Measurements from ENCODE around the gene KRT78. TPM values are rescaled to one million over a fixed set of nuclear protein-coding genes. Genes with fewer than 3 reads are reported as not detected.
"Not testable (repeated sequence)": the region's sequence is repeated elsewhere in the genome, so short reads cannot be mapped to it uniquely, and the experiment has no call there.

KRT78 gene
- total RNA-seq, 4 donors from 2014 or later: 1.9 TPM; not detected in 3

- DNase-seq (ENCODE audit: low spot score) (no peak), ATAC-seq (ENCODE audit: low FRiP score) (peak; percentile 81)
- TF ChIP-seq CTCF (IDR thresholded peaks at IDR 0.05): no peak
Observed at GRCh38 chr12:52860102-52860823, 11.5 kb upstream of the KRT78 start.

GRCh38 chr12:52857500-52857899, 8.7 kb upstream of the KRT78 start:
- TF ChIP-seq CTCF (IDR thresholded peaks at IDR 0.05): no peak
- DNase-seq (ENCODE audit: low spot score) (no peak), ATAC-seq (ENCODE audit: low FRiP score) (no peak)

- TF ChIP-seq CTCF (IDR thresholded peaks at IDR 0.05): no peak
- ATAC-seq (ENCODE audit: low FRiP score): no peak
- DNase-seq (ENCODE audit: low spot score): no peak
Observed at GRCh38 chr12:52856787-52857186, 8.0 kb upstream of the KRT78 start.

GRCh38 chr12:52856077-52856476, 7.3 kb upstream of the KRT78 start:
- ATAC-seq (ENCODE audit: low FRiP score); DNase-seq (ENCODE audit: low spot score): not testable (repeated sequence)

- TF ChIP-seq CTCF (IDR thresholded peaks at IDR 0.05): no peak
- no peak for ATAC-seq (ENCODE audit: low FRiP score)
- no peak for DNase-seq (ENCODE audit: low spot score)
Observed at GRCh38 chr12:52851787-52852186, 3.0 kb upstream of the KRT78 start.

GRCh38 chr12:52850681-52851080, 1.9 kb upstream of the KRT78 start:
- no peak for DNase-seq (ENCODE audit: low spot score)

GRCh38 chr12:52849511-52849910, 717 bp upstream of the KRT78 start:
- ATAC-seq (ENCODE audit: low FRiP score): no peak
- DNase-seq (ENCODE audit: low spot score): no peak
- TF ChIP-seq CTCF (IDR thresholded peaks at IDR 0.05): no peak

More at GRCh38 chr12:52850681-52851080, 1.9 kb upstream of the KRT78 start:
- TF ChIP-seq CTCF (IDR thresholded peaks at IDR 0.05): no peak
- no peak for ATAC-seq (ENCODE audit: low FRiP score)

Measured in omental fat pad (tissue), 4 donors.